ENCODE data around the gene COP1. TPM values are rescaled to one million over a fixed set of nuclear protein-coding genes. Genes with fewer than 3 reads are reported as not detected.

The COP1 gene
- total RNA-seq, 1 experiment from 2014 or later, result 35.8 TPM

DNA sequence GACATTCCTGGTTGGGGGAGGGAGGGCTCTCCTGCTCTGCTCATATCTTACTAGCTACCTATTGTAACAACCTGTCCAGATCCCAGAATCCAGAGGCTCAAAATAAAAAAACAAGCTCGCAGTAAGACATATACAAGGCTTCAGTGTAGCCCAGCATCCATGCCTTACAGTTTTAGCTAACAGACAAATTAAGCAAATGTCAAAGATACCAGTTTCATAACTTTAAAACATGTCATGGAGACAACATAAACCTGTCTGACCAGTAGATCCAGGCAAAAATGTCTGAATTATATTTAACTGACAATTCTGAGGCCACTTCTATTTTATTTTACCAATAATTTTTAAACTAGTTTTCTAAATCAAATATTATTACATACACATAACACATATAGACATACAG is 295.9 kb downstream of the COP1 start:
- no peak for DNase-seq (ENCODE audit: low spot score)
- H3K27me3 ChIP-seq (replicated peaks; ENCODE audit: insufficient read depth, low read depth, low read length, poor library complexity), result no peaks in the 10 kb centered on the region
- TF ChIP-seq, protein P1, sequence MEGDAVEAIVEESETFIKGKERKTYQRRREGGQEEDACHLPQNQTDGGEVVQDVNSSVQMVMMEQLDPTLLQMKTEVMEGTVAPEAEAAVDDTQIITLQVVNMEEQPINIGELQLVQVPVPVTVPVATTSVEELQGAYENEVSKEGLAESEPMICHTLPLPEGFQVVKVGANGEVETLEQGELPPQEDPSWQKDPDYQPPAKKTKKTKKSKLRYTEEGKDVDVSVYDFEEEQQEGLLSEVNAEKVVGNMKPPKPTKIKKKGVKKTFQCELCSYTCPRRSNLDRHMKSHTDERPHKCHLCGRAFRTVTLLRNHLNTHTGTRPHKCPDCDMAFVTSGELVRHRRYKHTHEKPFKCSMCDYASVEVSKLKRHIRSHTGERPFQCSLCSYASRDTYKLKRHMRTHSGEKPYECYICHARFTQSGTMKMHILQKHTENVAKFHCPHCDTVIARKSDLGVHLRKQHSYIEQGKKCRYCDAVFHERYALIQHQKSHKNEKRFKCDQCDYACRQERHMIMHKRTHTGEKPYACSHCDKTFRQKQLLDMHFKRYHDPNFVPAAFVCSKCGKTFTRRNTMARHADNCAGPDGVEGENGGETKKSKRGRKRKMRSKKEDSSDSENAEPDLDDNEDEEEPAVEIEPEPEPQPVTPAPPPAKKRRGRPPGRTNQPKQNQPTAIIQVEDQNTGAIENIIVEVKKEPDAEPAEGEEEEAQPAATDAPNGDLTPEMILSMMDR (conservative IDR thresholded peaks at IDR 0.05; ENCODE audit: low read depth, low read length), result no peak
- no peak for TF ChIP-seq EZH2 (IDR thresholded peaks at IDR 0.05; ENCODE audit: borderline replicate concordance, low read depth, low read length, poor library complexity, severe bottlenecking)
- H3K36me3 ChIP-seq (ENCODE audit: insufficient read depth, low read length, poor library complexity, severe bottlenecking), result no peaks in the 10 kb centered on the region
- peaks cover 14% of the 10 kb centered on the region for H3K9me3 ChIP-seq (ENCODE audit: low read depth, low read length, poor library complexity, severe bottlenecking)
- H3K27ac ChIP-seq (ENCODE audit: low read depth, low read length, poor library complexity, severe bottlenecking), result no peak overlapping the region
- CTCF ChIA-PET, result no interaction called here
- POLR2A ChIA-PET (ENCODE audit: low non-redundant PET), result no interaction called here
- BruUV-seq (replicated peaks), result no TSS peak
- intact Hi-C loops (cut with micrococcal nuclease; ENCODE audit: unreplicated experiment), result no loop called here
- no peaks in the 10 kb centered on the region for H3K4me1 ChIP-seq (ENCODE audit: insufficient read depth, low read length, poor library complexity, severe bottlenecking)
- H3K4me3 ChIP-seq (ENCODE audit: low read depth, low read length, poor library complexity, severe bottlenecking), result no peak overlapping the region

GRCh38 chr1:175906370-175906769 is 300.7 kb downstream of the COP1 start:
- Histone ChIP-seq H3K27ac (ENCODE audit: low read depth, low read length, poor library complexity, severe bottlenecking) (no peak overlapping the region), H3K9me3 (ENCODE audit: low read depth, low read length, poor library complexity, severe bottlenecking) (peaks cover 14% of the 10 kb centered on the region), H3K4me3 (ENCODE audit: low read depth, low read length, poor library complexity, severe bottlenecking) (no peak overlapping the region), H3K36me3 (ENCODE audit: insufficient read depth, low read length, poor library complexity, severe bottlenecking) (no peaks in the 10 kb centered on the region), H3K27me3 (replicated peaks; ENCODE audit: insufficient read depth, low read depth, low read length, poor library complexity) (no peaks in the 10 kb centered on the region), H3K4me1 (ENCODE audit: insufficient read depth, low read length, poor library complexity, severe bottlenecking) (no peaks in the 10 kb centered on the region)
- TF ChIP-seq EZH2 (IDR thresholded peaks at IDR 0.05; ENCODE audit: borderline replicate concordance, low read depth, low read length, poor library complexity, severe bottlenecking), result no peak
- TF ChIP-seq, protein P1 (conservative IDR thresholded peaks at IDR 0.05; ENCODE audit: low read depth, low read length), result no peak
- intact Hi-C loops (cut with micrococcal nuclease; ENCODE audit: unreplicated experiment), result no loop called here
- DNase-seq (ENCODE audit: low spot score), result no peak
- POLR2A ChIA-PET (ENCODE audit: low non-redundant PET), result no interaction called here
- CTCF ChIA-PET, result no interaction called here
- no TSS peak for BruUV-seq (replicated peaks)

- H3K4me3 ChIP-seq (ENCODE audit: low read depth, low read length, poor library complexity, severe bottlenecking), result no peak overlapping the region
- TF ChIP-seq, protein P1 (conservative IDR thresholded peaks at IDR 0.05; ENCODE audit: low read depth, low read length), result no peak
- TF ChIP-seq EZH2 (IDR thresholded peaks at IDR 0.05; ENCODE audit: borderline replicate concordance, low read depth, low read length, poor library complexity, severe bottlenecking), result no peak
- H3K4me1 ChIP-seq (ENCODE audit: insufficient read depth, low read length, poor library complexity, severe bottlenecking), result no peaks in the 10 kb centered on the region
- H3K27ac ChIP-seq (ENCODE audit: low read depth, low read length, poor library complexity, severe bottlenecking), result no peak overlapping the region
- intact Hi-C loops (cut with micrococcal nuclease; ENCODE audit: unreplicated experiment), result no loop called here
- no peaks in the 10 kb centered on the region for H3K36me3 ChIP-seq (ENCODE audit: insufficient read depth, low read length, poor library complexity, severe bottlenecking)
- no TSS peak for BruUV-seq (replicated peaks)
- peaks cover 10% of the 10 kb centered on the region for H3K9me3 ChIP-seq (ENCODE audit: low read depth, low read length, poor library complexity, severe bottlenecking)
- POLR2A ChIA-PET (ENCODE audit: low non-redundant PET), result no interaction called here
- DNase-seq (ENCODE audit: low spot score), result no peak
- no peaks in the 10 kb centered on the region for H3K27me3 ChIP-seq (replicated peaks; ENCODE audit: insufficient read depth, low read depth, low read length, poor library complexity)
- CTCF ChIA-PET, result no interaction called here
These were observed 302.3 kb downstream of the COP1 start for GRCh38 chr1:175904808-175905207.

All from A673 (cell line).